Heart right ventricle (tissue), 16 donors: Measurements from ENCODE around the gene AAGAB. TPM values are rescaled to one million over a fixed set of nuclear protein-coding genes. Genes with fewer than 3 reads are reported as not detected.
A peak's percentile ranks its signal among the peaks of the same experiment; 100 is the strongest.

Source experiments
- ATAC-seq, 8 donors: fragments of 200-7000 bp; cut with Tn5 transposase; one replicate each; pipeline ENCODE4 v1.9.1; 2020; ENCODE audit warnings: mild to moderate bottlenecking in 8 of 8, moderate library complexity in 8 of 8, moderate number of reproducible peaks in 1 of 8
- DNase-seq, 2 donors: peaks; one replicate each; pipeline ENCODE4 v3.0.0-alpha.2; 2020
- H3K27ac ChIP-seq, 10 donors: fragments of 200-600 bp; sonication (generic) in 2 of 10; one replicate each; pipeline versions ENCODE4 v1.5.0 to v1.8.0; 2020 to 2022; ENCODE audit warnings: mild to moderate bottlenecking in 3 of 10
- H3K27me3 ChIP-seq, 7 donors: fragments of 200-600 bp; one replicate each; pipeline ENCODE4 v1.8.0; 2021 to 2022; ENCODE audit warnings: mild to moderate bottlenecking in 2 of 7
- H3K36me3 ChIP-seq, 9 donors: fragments of 200-600 bp; sonication (generic) in 1 of 9; one replicate each; pipeline versions ENCODE4 v1.5.0 to v1.8.0; 2020 to 2022; ENCODE audit warnings: mild to moderate bottlenecking in 2 of 9
- H3K4me1 ChIP-seq, 9 donors: fragments of 200-600 bp; sonication (generic) in 1 of 9; one replicate each; pipeline versions ENCODE4 v1.5.0 to v1.8.0; 2020 to 2022; ENCODE audit warnings: mild to moderate bottlenecking in 4 of 9
- H3K4me3 ChIP-seq, 10 donors: fragments of 200-600 bp; sonication (generic) in 2 of 10; one replicate each; pipeline versions ENCODE4 v1.5.0 to v1.8.0; 2020 to 2022; ENCODE audit warnings: mild to moderate bottlenecking in 7 of 10, moderate library complexity in 2 of 10
- H3K9me3 ChIP-seq, 11 donors: fragments of 200-600 bp in 10 of 11; sonication (generic) in 2 of 11; one replicate each; pipeline versions ENCODE4 v1.5.0 to v1.8.0; 2013 to 2022; ENCODE audit warnings: mild to moderate bottlenecking in 2 of 11, control low read depth in 1 of 11, moderate library complexity in 1 of 11
- CTCF ChIP-seq, 9 donors: fragments of 200-600 bp; sonication (generic) in 2 of 9; IDR thresholded peaks; one replicate each; pipeline versions ENCODE4 v1.5.0 to v1.8.0; 2021 to 2022; ENCODE audit warnings: antibody characterized with exemption in 9 of 9, mild to moderate bottlenecking in 5 of 9, moderate library complexity in 1 of 9
- WGBS, 2 donors: extraction: QIAGEN DNeasy Blood & Tissue Kit; methylation state at CpG; one replicate each; pipeline ENCODE4 v1.1.7; 2013; ENCODE audit warnings: inconsistent platforms in 1 of 2; 5-methylcytosine and 5-hydroxymethylcytosine counted together
- intact Hi-C, 10 donors: fragments of 100-400 bp; cut with DNase I; formaldehyde crosslinking; loops; one replicate each; pipeline versions ENCODE4 v1.11.1 to v1.14.2; 2022
- polyA plus RNA-seq, 2 donors: library from polyadenylated mRNA; stranded (reverse); fragments of 200-250 nt; gene quantifications; one replicate each; pipeline ENCODE4 v1.2.3, GENCODE V29; 2013
- total RNA-seq, 10 donors: library from RNA; stranded (reverse); fragmentation: NEBNext Ultra II Directional in 3 of 10; extraction: Animal tissue kit (Norgen Biotek cat#: 25700) in 3 of 10; gene quantifications; one replicate each; pipeline versions ENCODE4 v1.2.1 to v1.2.4, GENCODE V29; 2021 to 2023
- donor health status: Arrhythmogenic right ventricular cardiomyopathy.
- donor health status: ischemic (EF 13 %, LVEDD 7.1; RV severe dilation, severe dysfunction).
- donor health status: healthy with polysubstance abuse.
- donor health status: DM: no; HTN: yes; CAD: no.
- donor health status: DM: no; HTN: no; CAD: no.
- donor health status: ischemic (EF 25% LVEDD 6.9; RV normal size, moderate dysfunction).
- donor health status: ischemic (EF 25% LVEDD 5.7; RV mildly dilated, moderate dysfunction).
- donor health status: healthy.
- donor health status: DM: yes; HTN: yes; CAD: no.
- donor health status: Ischemic cardiomyopathy.
- donor health status: ischemic (EF 35%, LVEDD 5.7; RV mildly dilated, moderate dysfunction).
- donor health status: nonischemic (EF 11% LVEDD 7.7; RV severe dilation, severe dysfunction).
- donor health status: DM: yes; HTN: yes; CAD: no.
- donor health status: PGD.
- donor health status: ischemic (EF 29% LVEDD 5.4; RV normal size, mild dysfunction).
- donor health status: nonischemic (EF 23%, LVEDD 6.1; RV moderate dilation, normal function).

The AAGAB gene
- total and polyA plus RNA-seq, 12 donors: 4.3 to 33.4 (median 24.3) TPM

- TF ChIP-seq CTCF (IDR thresholded peaks at IDR 0.05): no peak
Measured at GRCh38 chr15:67164401-67164791, 90.1 kb downstream of the AAGAB start.

GRCh38 chr15:67163180-67163579 lies 91.3 kb downstream of the AAGAB start:
- H3K9me3 ChIP-seq: no peaks in the 10 kb centered on the region
- no peak for ATAC-seq
- intact Hi-C loops: no loop called here
- H3K4me3 ChIP-seq: no peak overlapping the region
- WGBS, 2 donors: 98 to 99% methylated on average over 6 of the region's 6 CpGs
- H3K27ac ChIP-seq: no peak overlapping the region
- peaks cover 10 to 81% (median 59%) of the 10 kb centered on the region in 9 donors for H3K4me1 ChIP-seq
- H3K36me3 ChIP-seq: peaks cover 0 to 38% (median 0%) of the 10 kb centered on the region in 9 donors
- H3K27me3 ChIP-seq: no peaks in the 10 kb centered on the region
- no peak for TF ChIP-seq CTCF (IDR thresholded peaks at IDR 0.05)
- no peak for DNase-seq

More at GRCh38 chr15:67164401-67164791, 90.1 kb downstream of the AAGAB start:
- ATAC-seq (peak in 7 of 8 donors; percentile 25 to 75 (median 44)), DNase-seq (peak in 1 of 2 donors; percentile 50)
- H3K36me3 ChIP-seq: peaks cover 0 to 50% (median 0%) of the 10 kb centered on the region in 9 donors
- no peak overlapping the region for H3K4me3 ChIP-seq
- no peaks in the 10 kb centered on the region for H3K27me3 ChIP-seq
- WGBS, 2 donors: 36 to 39% methylated on average over 5 of the region's 5 CpGs
- intact Hi-C loops: no loop called here
- H3K9me3 ChIP-seq: no peaks in the 10 kb centered on the region
- H3K4me1 ChIP-seq: peaks cover 10 to 80% (median 56%) of the 10 kb centered on the region in 9 donors
- peak overlapping the region in 9 of 10 donors; percentile 19 to 74 (median 50) for H3K27ac ChIP-seq

GRCh38 chr15:67161881-67162280 lies 92.6 kb downstream of the AAGAB start:
- no peak for ATAC-seq
- Histone ChIP-seq H3K9me3 (no peaks in the 10 kb centered on the region), H3K4me1 (peaks cover 5 to 77% (median 59%) of the 10 kb centered on the region in 9 donors), H3K27me3 (no peaks in the 10 kb centered on the region), H3K27ac (peak overlapping the region in 2 of 10 donors; percentile 9 to 14), H3K36me3 (peaks cover 0 to 25% (median 0%) of the 10 kb centered on the region in 9 donors), H3K4me3 (no peak overlapping the region)
- intact Hi-C loops: no loop called here
- TF ChIP-seq CTCF (IDR thresholded peaks at IDR 0.05): no peak
- WGBS, 2 donors: 73 to 82% methylated on average over 4 of the region's 4 CpGs
- no peak for DNase-seq

GRCh38 chr15:67161412-67161811 lies 93.0 kb downstream of the AAGAB start:
- Histone ChIP-seq H3K4me1 (peaks cover 5 to 73% (median 58%) of the 10 kb centered on the region in 9 donors), H3K9me3 (no peaks in the 10 kb centered on the region), H3K27ac (peak overlapping the region in 2 of 10 donors; percentile 9 to 14), H3K36me3 (peaks cover 0 to 20% (median 0%) of the 10 kb centered on the region in 9 donors), H3K27me3 (no peaks in the 10 kb centered on the region), H3K4me3 (no peak overlapping the region)
- intact Hi-C loops: no loop called here
- DNase-seq (no peak), ATAC-seq (no peak)
- WGBS, 2 donors: 90% methylated on average over 5 of the region's 5 CpGs
- no peak for TF ChIP-seq CTCF (IDR thresholded peaks at IDR 0.05)
